ENCODE results near the gene NECTIN3.

NECTIN3 gene

DNA sequence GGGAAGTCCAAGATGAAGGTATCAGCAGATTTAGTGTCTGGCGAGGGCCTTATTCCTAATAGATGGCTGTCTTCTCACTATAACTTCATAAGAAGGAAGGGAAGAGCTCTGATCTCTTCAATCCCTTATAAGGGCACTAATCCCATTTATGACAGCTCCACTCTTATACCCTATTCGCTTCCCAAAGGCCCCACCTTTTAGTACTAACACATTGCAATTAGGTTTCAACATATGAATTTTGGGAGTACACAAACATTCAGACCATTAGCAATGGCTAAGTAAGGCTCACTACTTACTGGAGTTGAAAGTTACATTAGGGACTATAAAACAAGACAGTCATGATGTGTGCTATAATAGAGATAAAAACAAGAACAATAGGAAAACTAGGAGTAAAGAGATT lies 118.9 kb downstream of the NECTIN3 start:
- TF ChIP-seq, protein P1, sequence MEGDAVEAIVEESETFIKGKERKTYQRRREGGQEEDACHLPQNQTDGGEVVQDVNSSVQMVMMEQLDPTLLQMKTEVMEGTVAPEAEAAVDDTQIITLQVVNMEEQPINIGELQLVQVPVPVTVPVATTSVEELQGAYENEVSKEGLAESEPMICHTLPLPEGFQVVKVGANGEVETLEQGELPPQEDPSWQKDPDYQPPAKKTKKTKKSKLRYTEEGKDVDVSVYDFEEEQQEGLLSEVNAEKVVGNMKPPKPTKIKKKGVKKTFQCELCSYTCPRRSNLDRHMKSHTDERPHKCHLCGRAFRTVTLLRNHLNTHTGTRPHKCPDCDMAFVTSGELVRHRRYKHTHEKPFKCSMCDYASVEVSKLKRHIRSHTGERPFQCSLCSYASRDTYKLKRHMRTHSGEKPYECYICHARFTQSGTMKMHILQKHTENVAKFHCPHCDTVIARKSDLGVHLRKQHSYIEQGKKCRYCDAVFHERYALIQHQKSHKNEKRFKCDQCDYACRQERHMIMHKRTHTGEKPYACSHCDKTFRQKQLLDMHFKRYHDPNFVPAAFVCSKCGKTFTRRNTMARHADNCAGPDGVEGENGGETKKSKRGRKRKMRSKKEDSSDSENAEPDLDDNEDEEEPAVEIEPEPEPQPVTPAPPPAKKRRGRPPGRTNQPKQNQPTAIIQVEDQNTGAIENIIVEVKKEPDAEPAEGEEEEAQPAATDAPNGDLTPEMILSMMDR (IDR thresholded peaks at IDR 0.05; ENCODE audit: insufficient read depth, low read depth, low read length, missing control alignments) = no peak
- no peak overlapping the region for H3K4me3 ChIP-seq (ENCODE audit: low read length)
- no peak for DNase-seq (ENCODE audit: low read depth)

GRCh38 chr3:111193472-111193871 lies 121.9 kb downstream of the NECTIN3 start:
- H3K4me3 ChIP-seq (ENCODE audit: low read length) = no peak overlapping the region
- DNase-seq (ENCODE audit: low read depth) = no peak
- TF ChIP-seq, protein P1 (IDR thresholded peaks at IDR 0.05; ENCODE audit: insufficient read depth, low read depth, low read length, missing control alignments) = no peak

GRCh38 chr3:111194048-111194447 lies 122.4 kb downstream of the NECTIN3 start:
- DNase-seq (ENCODE audit: low read depth) = no peak
- no peak overlapping the region for H3K4me3 ChIP-seq (ENCODE audit: low read length)
- TF ChIP-seq, protein P1 (IDR thresholded peaks at IDR 0.05; ENCODE audit: insufficient read depth, low read depth, low read length, missing control alignments) = no peak

- H3K4me3 ChIP-seq (ENCODE audit: low read length) = no peak overlapping the region
- TF ChIP-seq, protein P1 (IDR thresholded peaks at IDR 0.05; ENCODE audit: insufficient read depth, low read depth, low read length, missing control alignments) = no peak
- no peak for DNase-seq (ENCODE audit: low read depth)
Measured at GRCh38 chr3:111197485-111197884, 125.9 kb downstream of the NECTIN3 start.

DNA sequence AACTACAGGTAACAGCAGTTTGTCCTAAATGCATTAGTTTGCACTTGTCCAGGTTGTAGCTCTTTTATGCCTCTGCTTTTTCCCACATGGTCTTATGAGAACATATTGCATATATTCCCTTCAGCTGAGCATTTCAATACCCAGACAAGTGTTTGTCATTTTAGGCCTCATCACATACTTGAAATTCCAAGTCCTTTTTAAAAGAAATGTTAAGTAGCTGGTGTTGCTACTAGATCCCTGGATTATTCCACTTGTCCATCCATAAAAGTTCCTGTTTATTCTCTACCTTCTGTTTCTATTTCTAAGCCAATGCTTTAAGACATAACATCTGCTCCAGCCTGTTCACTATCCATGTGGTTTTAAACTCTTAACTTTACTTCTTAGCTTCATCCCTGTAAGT lies 128.4 kb downstream of the NECTIN3 start:
- H3K4me3 ChIP-seq (ENCODE audit: low read length) = no peak overlapping the region
- TF ChIP-seq, protein P1 (IDR thresholded peaks at IDR 0.05; ENCODE audit: insufficient read depth, low read depth, low read length, missing control alignments) = no peak
- no peak for DNase-seq (ENCODE audit: low read depth)

- DNase-seq (ENCODE audit: low read depth) = peak; percentile 49
- TF ChIP-seq, protein P1 (IDR thresholded peaks at IDR 0.05; ENCODE audit: insufficient read depth, low read depth, low read length, missing control alignments) = no peak
- H3K4me3 ChIP-seq (ENCODE audit: low read length) = no peak overlapping the region
Measured at GRCh38 chr3:111210003-111210711, 138.5 kb downstream of the NECTIN3 start.

Measured in epithelial cell of esophagus (primary cell).